Endothelial cell (in vitro differentiated cells): ENCODE data around the gene TEX14. TPM values are rescaled to one million over a fixed set of nuclear protein-coding genes. Genes with fewer than 3 reads are reported as not detected.

ENCODE experiments used
- DNase-seq: peaks from one replicate; pipeline ENCODE4 v3.0.0; 2021; ENCODE audit warnings: low spot score
- H3K27ac Mint-ChIP-seq: one replicate; pipeline ENCODE4 v1.8.0; 2021; ENCODE audit warnings: mixed read lengths, inconsistent platforms; ENCODE audit not compliant: unreplicated experiment
- H3K27me3 Mint-ChIP-seq: one replicate; pipeline ENCODE4 v1.8.0; 2021; ENCODE audit warnings: mild to moderate bottlenecking, moderate library complexity, mixed read lengths, inconsistent platforms; ENCODE audit not compliant: unreplicated experiment
- H3K36me3 Mint-ChIP-seq: one replicate; pipeline ENCODE4 v1.8.0; 2021; ENCODE audit warnings: mild to moderate bottlenecking, low read depth, mixed read lengths, inconsistent platforms; ENCODE audit not compliant: unreplicated experiment
- H3K4me1 Mint-ChIP-seq: one replicate; pipeline ENCODE4 v1.8.0; 2021; ENCODE audit warnings: mild to moderate bottlenecking, mixed read lengths, inconsistent platforms; ENCODE audit not compliant: unreplicated experiment
- H3K4me3 Mint-ChIP-seq: one replicate; pipeline ENCODE4 v1.8.0; 2021; ENCODE audit warnings: mild to moderate bottlenecking, mixed read lengths, inconsistent platforms; ENCODE audit not compliant: unreplicated experiment
- H3K9me3 Mint-ChIP-seq: one replicate; pipeline ENCODE4 v1.8.0; 2021; ENCODE audit warnings: mixed read lengths, inconsistent platforms; ENCODE audit not compliant: unreplicated experiment
- CTCF ChIP-seq: fragments of 200-600 bp; sonication (generic); IDR thresholded peaks from one replicate; pipeline ENCODE4 v1.5.0; 2021; ENCODE audit warnings: antibody characterized with exemption; ENCODE audit not compliant: unreplicated experiment
- total RNA-seq: library from RNA; stranded (reverse); fragmentation: NEBNext Ultra II Directional; extraction: Animal tissue kit (Norgen Biotek cat#: 25700); gene quantifications from one replicate; pipeline ENCODE4 v1.2.1, GENCODE V29; 2021; ENCODE audit not compliant: unreplicated experiment

The TEX14 gene
- total RNA-seq, 1 donor from 2014 or later: 0.21 TPM

- no peak for DNase-seq
- H3K27ac Mint-ChIP-seq: no peak overlapping the region
- no peaks in the 10 kb centered on the region for H3K4me1 Mint-ChIP-seq
- no peak overlapping the region for H3K4me3 Mint-ChIP-seq
- TF ChIP-seq CTCF: no peak
- H3K9me3 Mint-ChIP-seq: no peaks in the 10 kb centered on the region
- H3K27me3 Mint-ChIP-seq: peaks cover 2% of the 10 kb centered on the region
- no peaks in the 10 kb centered on the region for H3K36me3 Mint-ChIP-seq
Measured at GRCh38 chr17:58575511-58575910, 116.3 kb downstream of the TEX14 start.

- H3K4me1 Mint-ChIP-seq: no peaks in the 10 kb centered on the region
- no peak for DNase-seq
- peaks cover 2% of the 10 kb centered on the region for H3K27me3 Mint-ChIP-seq
- H3K36me3 Mint-ChIP-seq: no peaks in the 10 kb centered on the region
- H3K27ac Mint-ChIP-seq: no peak overlapping the region
- H3K4me3 Mint-ChIP-seq: no peak overlapping the region
- TF ChIP-seq CTCF: no peak
- no peaks in the 10 kb centered on the region for H3K9me3 Mint-ChIP-seq
Measured at GRCh38 chr17:58574025-58574424, 117.8 kb downstream of the TEX14 start.

GRCh38 chr17:58572846-58573245 is 119.0 kb downstream of the TEX14 start:
- Mint-ChIP-seq H3K27me3 (peaks cover 2% of the 10 kb centered on the region), H3K4me1 (no peaks in the 10 kb centered on the region), H3K27ac (no peak overlapping the region), H3K4me3 (no peak overlapping the region), H3K9me3 (no peaks in the 10 kb centered on the region), H3K36me3 (no peaks in the 10 kb centered on the region)
- TF ChIP-seq CTCF: no peak
- DNase-seq: no peak

- no peaks in the 10 kb centered on the region for H3K36me3 Mint-ChIP-seq
- H3K27me3 Mint-ChIP-seq: peaks cover 2% of the 10 kb centered on the region
- H3K4me3 Mint-ChIP-seq: no peak overlapping the region
- TF ChIP-seq CTCF: no peak
- no peak overlapping the region for H3K27ac Mint-ChIP-seq
- H3K9me3 Mint-ChIP-seq: no peaks in the 10 kb centered on the region
- peaks cover 2% of the 10 kb centered on the region for H3K4me1 Mint-ChIP-seq
- DNase-seq: no peak
Measured at GRCh38 chr17:58570758-58571157, 121.1 kb downstream of the TEX14 start.

GRCh38 chr17:58569196-58569595 is 122.6 kb downstream of the TEX14 start:
- no peak overlapping the region for H3K4me3 Mint-ChIP-seq
- DNase-seq: no peak
- TF ChIP-seq CTCF: no peak

More at GRCh38 chr17:58569196-58569595, 122.6 kb downstream of the TEX14 start:
- Mint-ChIP-seq H3K27ac (no peak overlapping the region), H3K27me3 (peaks cover 2% of the 10 kb centered on the region), H3K4me1 (peaks cover 4% of the 10 kb centered on the region), H3K36me3 (no peaks in the 10 kb centered on the region), H3K9me3 (no peaks in the 10 kb centered on the region)
